IMR-90 (cell line): Measurements from ENCODE around the gene RNF223. TPM values are rescaled to one million over a fixed set of nuclear protein-coding genes. Genes with fewer than 3 reads are reported as not detected.

Source experiments
- ATAC-seq: fragments of 200-7000 bp; cut with Tn5 transposase; 2 replicates; pipeline ENCODE4 v1.9.1; 2020; ENCODE audit warnings: low read depth, mild to moderate bottlenecking, moderate library complexity
- BruUV-seq: library from RNA; stranded (reverse); fragments of 400-500 nt; replicated peaks from 2 replicates; lab custom pipeline; 2021; lab: Mats Ljungman, UMichigan
- CTCF ChIA-PET: fragments of 300-600 bp; formaldehyde crosslinking; extraction: SDS; loops from one replicate; lab custom pipeline; 2021; ENCODE audit warnings: antibody characterized with exemption; lab: Yijun Ruan, JAX
- POLR2A ChIA-PET: fragments of 300-600 bp; sonication (Branson Sonifier 250); formaldehyde crosslinking; loops from one replicate; lab custom pipeline; 2022; ENCODE audit warnings: antibody characterized with exemption; ENCODE audit not compliant: unreplicated experiment; lab: Charles Lee
- DNase-seq: peaks from one replicate; pipeline ENCODE4 v3.0.0; 2013
- H2AFZ ChIP-seq: replicated peaks from 2 replicates; pipeline ENCODE3; 2013; ENCODE audit warnings: low read length, mild to moderate bottlenecking; ENCODE audit not compliant: poor library complexity
- H2AK5ac ChIP-seq: 2 replicates; pipeline ENCODE4 v1.6.1; 2013; ENCODE audit warnings: low read depth, low read length, inconsistent platforms
- H2AK9ac ChIP-seq: replicated peaks from 2 replicates; pipeline ENCODE3; 2013; ENCODE audit warnings: mild to moderate bottlenecking, low read depth, low read length, moderate library complexity; ENCODE audit not compliant: poor library complexity
- H2BK120ac ChIP-seq: 2 replicates; pipeline ENCODE4 v1.6.1; 2013; ENCODE audit warnings: low read depth, low read length, inconsistent platforms
- H2BK15ac ChIP-seq: 3 replicates; pipeline ENCODE4 v1.6.1; 2013; ENCODE audit warnings: low read depth, low read length, inconsistent platforms
- H2BK20ac ChIP-seq: 2 replicates; pipeline ENCODE4 v1.6.1; 2013; ENCODE audit warnings: low read depth, mild to moderate bottlenecking, inconsistent platforms, low read length, moderate library complexity
- H2BK5ac ChIP-seq: 2 replicates; pipeline ENCODE4 v1.6.1; 2013; ENCODE audit warnings: mild to moderate bottlenecking, low read depth, low read length, inconsistent platforms; ENCODE audit not compliant: poor library complexity, severe bottlenecking
- H3K14ac ChIP-seq: replicated peaks from 2 replicates; pipeline ENCODE4 v1.6.1; 2013; ENCODE audit warnings: low read depth, low read length, inconsistent platforms
- H3K18ac ChIP-seq: 2 replicates; pipeline ENCODE4 v1.6.1; 2013; ENCODE audit warnings: low read depth, low read length, control low read depth
- H3K23ac ChIP-seq: 2 replicates; pipeline ENCODE4 v1.6.1; 2013; ENCODE audit warnings: low read depth, low read length, inconsistent platforms
- H3K27ac ChIP-seq: 2 replicates; pipeline ENCODE4 v1.5.1; 2013; ENCODE audit warnings: mild to moderate bottlenecking, control low read depth, low read length; ENCODE audit not compliant: insufficient read depth
- H3K27me3 ChIP-seq: 2 replicates; pipeline ENCODE4 v1.6.1; 2013; ENCODE audit warnings: low read length; ENCODE audit not compliant: control insufficient read depth, insufficient read depth
- H3K36me3 ChIP-seq: 2 replicates; pipeline ENCODE4 v1.6.1; 2013; ENCODE audit warnings: low read length, mixed read lengths; ENCODE audit not compliant: control insufficient read depth, insufficient read depth
- H3K4ac ChIP-seq: 2 replicates; pipeline ENCODE4 v1.6.1; 2013; ENCODE audit warnings: low read depth, low read length, inconsistent platforms
- H3K4me1 ChIP-seq: 2 replicates; pipeline ENCODE4 v1.6.1; 2013; ENCODE audit warnings: low read length, mixed read lengths; ENCODE audit not compliant: control insufficient read depth, insufficient read depth
- H3K4me2 ChIP-seq: 2 replicates; pipeline ENCODE4 v1.6.1; 2013; ENCODE audit warnings: low read depth, mild to moderate bottlenecking, control low read depth, low read length, moderate library complexity
- H3K4me3 ChIP-seq: 2 replicates; pipeline ENCODE4 v1.5.1; 2013; ENCODE audit warnings: low read depth, mild to moderate bottlenecking, control low read depth, low read length, moderate library complexity; ENCODE audit not compliant: insufficient read depth
- H3K56ac ChIP-seq: 2 replicates; pipeline ENCODE4 v1.6.1; 2013; ENCODE audit warnings: low read length, inconsistent platforms; ENCODE audit not compliant: insufficient read depth; ENCODE audit errors: extremely low read depth
- H3K79me1 ChIP-seq, 2 experiments: 2 replicates each; pipeline ENCODE4 v1.6.1; 2013; ENCODE audit warnings: low read length in 2 of 2, inconsistent platforms in 1 of 2, low read depth in 1 of 2
- H3K9ac ChIP-seq: 2 replicates; pipeline ENCODE4 v1.6.1; 2013; ENCODE audit warnings: low read depth, low read length, control low read depth
- H3K9me1 ChIP-seq: 2 replicates; pipeline ENCODE4 v1.6.1; 2013; ENCODE audit warnings: low read length, inconsistent platforms; ENCODE audit not compliant: insufficient read depth
- H3K9me3 ChIP-seq: 2 replicates; pipeline ENCODE4 v1.6.1; 2013; ENCODE audit warnings: low read length; ENCODE audit not compliant: control insufficient read depth, insufficient read depth
- H4K20me1 ChIP-seq: 2 replicates; pipeline ENCODE4 v1.6.1; 2013; ENCODE audit warnings: low read length, inconsistent platforms; ENCODE audit not compliant: insufficient read depth
- H4K5ac ChIP-seq: 2 replicates; pipeline ENCODE4 v1.6.1; 2013; ENCODE audit warnings: mild to moderate bottlenecking, low read depth, low read length, control low read depth
- H4K8ac ChIP-seq, 2 experiments: 2 replicates each; pipeline ENCODE4 v1.6.1; 2013; ENCODE audit warnings: low read depth in 2 of 2, low read length in 2 of 2, control low read depth in 1 of 2, inconsistent platforms in 1 of 2
- H4K91ac ChIP-seq: 2 replicates; pipeline ENCODE4 v1.6.1; 2013; ENCODE audit warnings: low read depth, low read length, inconsistent platforms; ENCODE audit not compliant: insufficient read depth
- ELK1 ChIP-seq: fragments of 150-350 bp; IDR thresholded peaks from 2 replicates; pipeline ENCODE4 v1.6.1; 2016; ENCODE audit warnings: low read depth, mild to moderate bottlenecking, low read length, moderate library complexity, borderline replicate concordance
- FOS ChIP-seq: fragments of 150-350 bp; IDR thresholded peaks from 2 replicates; pipeline ENCODE4 v1.6.1; 2016; ENCODE audit warnings: low read depth, low read length
- RCOR1 ChIP-seq: IDR thresholded peaks from 2 replicates; pipeline ENCODE4 v1.6.1; 2012; ENCODE audit warnings: mild to moderate bottlenecking, low read length, improper control_type of control experiment; ENCODE audit not compliant: insufficient replicate concordance
- SMC3 ChIP-seq: fragments of 150-350 bp; IDR thresholded peaks from 2 replicates; pipeline ENCODE4 v1.6.1; 2016; ENCODE audit warnings: low read depth, mild to moderate bottlenecking, antibody characterized with exemption, low read length, moderate library complexity
- WGBS, 2 experiments: methylation state at CpG; one replicate each; pipeline versions ENCODE4 v1.1.5 to v1.1.7; 2013; ENCODE audit warnings: missing lambda C conversion rate in 2 of 2; ENCODE audit not compliant: insufficient read length in 1 of 2; ENCODE audit errors: extremely low coverage in 2 of 2; 5-methylcytosine and 5-hydroxymethylcytosine counted together
- dilution Hi-C: fragments of 300-500 bp; cut with HindIII; formaldehyde crosslinking; loops from one replicate; pipeline ENCODE4 v1.14.3; 2018; ENCODE audit warnings: low sequenced_read_pairs; ENCODE audit not compliant: unreplicated experiment
- in situ Hi-C: fragments of 300-500 bp; cut with MboI; formaldehyde crosslinking; loops from 3 replicates; pipeline ENCODE4 v1.14.3; 2019; ENCODE audit warnings: low sequenced_read_pairs, inconsistent platforms, mixed read lengths
- intact Hi-C: fragments of 100-400 bp; cut with micrococcal nuclease; formaldehyde crosslinking; loops from 2 replicates; pipeline ENCODE4 v1.10.0; 2022
- polyA plus RNA-seq, 3 experiments: library from polyadenylated mRNA; depleted of rRNA; stranded (reverse); fragments of >200 nt; gene quantifications; 2 replicates each; pipeline ENCODE4 v1.2.3, GENCODE V29; 2012; ENCODE audit warnings: low replicate concordance in 1 of 3
- total RNA-seq: library from RNA; depleted of rRNA; stranded (reverse); fragments of >200 nt; gene quantifications from 2 replicates; pipeline ENCODE4 v1.2.3, GENCODE V29; 2012

The RNF223 gene
- total and polyA plus RNA-seq, 2 of the 4 experiments (the other 2 are of a cell fraction): not detected

- ATAC-seq (no peak), DNase-seq (no peak)
- WGBS, 2 experiments: 90% methylated on average over 12 of the region's 30 CpGs; no CpG with 5 or more reads in 1 of the 2 experiments
- no TSS peak for BruUV-seq
- 0 out of 2 replicates have a peak, but pooled peaks cover 5% of the 10 kb centered on the region for H3K9me1 ChIP-seq
- no peak overlapping the region for H3K14ac ChIP-seq
- H3K4me2 ChIP-seq: no peak overlapping the region
- H3K4me1 ChIP-seq: peaks cover 8% of the 10 kb centered on the region
- intact Hi-C loops: no loop called here
- H3K9me3 ChIP-seq: no peaks in the 10 kb centered on the region
- peak overlapping the region; percentile 42 for H2AK9ac ChIP-seq
- H3K9ac ChIP-seq: no peak overlapping the region
- TF ChIP-seq RCOR1 (no peak), SMC3 (no peak), FOS (no peak), ELK1 (no peak)
- H3K4ac ChIP-seq: no peak overlapping the region
- H4K8ac ChIP-seq: no peak overlapping the region
- no peak overlapping the region for H3K23ac ChIP-seq
- H4K20me1 ChIP-seq: peaks cover 61% of the 10 kb centered on the region
- H2AK5ac ChIP-seq: no peak overlapping the region
- no peak overlapping the region for H3K4me3 ChIP-seq
- no peak overlapping the region for H2AFZ ChIP-seq
- peaks cover 19% of the 10 kb centered on the region; the same call in 1 of the 2 replicates for H3K36me3 ChIP-seq
- no peak overlapping the region for H3K56ac ChIP-seq
- dilution Hi-C loops: no loop called here
- no peak overlapping the region for H4K91ac ChIP-seq
- no peak overlapping the region for H3K27ac ChIP-seq
- no peak overlapping the region for H2BK5ac ChIP-seq
- CTCF ChIA-PET: no interaction called here
- H3K79me1 ChIP-seq: peaks cover 11 to 34% of the 10 kb centered on the region in 2 experiments
- H3K27me3 ChIP-seq: no peaks in the 10 kb centered on the region
- POLR2A ChIA-PET: no interaction called here
- in situ Hi-C loops: no loop called here
- no peak overlapping the region for H3K18ac ChIP-seq
- H2BK15ac ChIP-seq: no peak overlapping the region
- no peak overlapping the region for H2BK120ac ChIP-seq
- H4K5ac ChIP-seq: no peak overlapping the region
- no peak overlapping the region for H2BK20ac ChIP-seq
Observed at GRCh38 chr1:1037366-1038327, 36.5 kb downstream of the RNF223 start.
